Peyer's patch (tissue), 4 donors: ENCODE measurements around the gene SMAD1. TPM values are rescaled to one million over a fixed set of nuclear protein-coding genes. Genes with fewer than 3 reads are reported as not detected.
"Not testable (repeated sequence)": the region's sequence is repeated elsewhere in the genome, so short reads cannot be mapped to it uniquely, and the experiment has no call there.

ENCODE experiments used
- DNase-seq, 3 donors: peaks; one replicate each; pipeline ENCODE4 v3.0.0-alpha.2; 2017 to 2019
- H3K27ac ChIP-seq, 4 donors: fragments of 200-600 bp; sonication (generic); one replicate each; pipeline ENCODE4 v1.5.1; 2016 to 2019
- H3K27me3 ChIP-seq, 2 donors: fragments of 200-600 bp; sonication (generic); one replicate each; pipeline ENCODE4 v1.5.1; 2019
- H3K36me3 ChIP-seq, 3 donors: fragments of 200-600 bp; sonication (generic); one replicate each; pipeline ENCODE4 v1.5.1; 2016 to 2019
- H3K4me1 ChIP-seq, 4 donors: fragments of 200-600 bp; sonication (generic); one replicate each; pipeline ENCODE4 v1.5.1; 2016 to 2019
- H3K4me3 ChIP-seq, 4 donors: fragments of 200-600 bp; sonication (generic); 1 replicate in 3 of 4; 2 replicates in 1 of 4; pipeline ENCODE4 v1.5.1; 2016 to 2019; ENCODE audit warnings: mild to moderate bottlenecking in 1 of 4
- H3K9me3 ChIP-seq, 4 donors: fragments of 200-600 bp; sonication (generic); one replicate each; pipeline ENCODE4 v1.5.1; 2016 to 2019; ENCODE audit warnings: mild to moderate bottlenecking in 1 of 4
- POLR2A ChIP-seq, 2 donors: fragments of 450-650 bp; IDR thresholded peaks; one replicate each; pipeline ENCODE4 v1.5.1; 2017; ENCODE audit warnings: antibody characterized with exemption in 2 of 2, mild to moderate bottlenecking in 2 of 2, moderate library complexity in 2 of 2
- total RNA-seq, 4 donors: library from RNA; depleted of rRNA; stranded (reverse); fragments of >200 nt; gene quantifications; one replicate each; pipeline ENCODE4 v1.1.0, GENCODE V29; 2016
- TF ChIP-seq, protein P1 (sequence below), 6 experiments: fragments of 450-650 bp in 4 of 6; fragments of 200-600 bp in 2 of 6; sonication (generic) in 1 of 6; IDR thresholded peaks; one replicate each; pipeline ENCODE4 v1.5.1; 2017 to 2019; ENCODE audit warnings: antibody characterized with exemption in 6 of 6, mild to moderate bottlenecking in 3 of 6, moderate library complexity in 1 of 6

Gene SMAD1
- total RNA-seq, 4 donors from 2014 or later: 29.7 to 49.0 (median 43.4) TPM

DNA sequence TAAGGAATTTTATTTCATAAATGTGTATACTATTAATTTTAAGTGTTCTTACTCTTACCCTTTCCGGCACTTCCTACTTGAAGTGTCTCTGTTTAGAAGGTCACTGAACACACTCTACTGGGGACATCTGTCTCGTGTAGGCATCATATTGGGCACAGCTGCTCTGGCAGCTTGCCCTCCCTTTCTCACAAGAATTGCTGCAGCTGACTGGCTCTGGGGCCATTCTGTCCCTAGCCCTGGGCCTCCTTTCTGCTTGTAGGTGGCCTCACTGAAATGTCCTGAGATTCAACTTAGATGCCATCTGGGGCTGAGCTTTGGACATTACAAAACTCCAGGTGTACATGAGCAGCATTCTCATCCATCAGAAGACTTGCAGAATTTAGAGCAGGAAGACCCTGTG is 49.6 kb downstream of the SMAD1 start:
- TF ChIP-seq POLR2A (IDR thresholded peaks at IDR 0.05): no peak
- TF ChIP-seq, protein P1, sequence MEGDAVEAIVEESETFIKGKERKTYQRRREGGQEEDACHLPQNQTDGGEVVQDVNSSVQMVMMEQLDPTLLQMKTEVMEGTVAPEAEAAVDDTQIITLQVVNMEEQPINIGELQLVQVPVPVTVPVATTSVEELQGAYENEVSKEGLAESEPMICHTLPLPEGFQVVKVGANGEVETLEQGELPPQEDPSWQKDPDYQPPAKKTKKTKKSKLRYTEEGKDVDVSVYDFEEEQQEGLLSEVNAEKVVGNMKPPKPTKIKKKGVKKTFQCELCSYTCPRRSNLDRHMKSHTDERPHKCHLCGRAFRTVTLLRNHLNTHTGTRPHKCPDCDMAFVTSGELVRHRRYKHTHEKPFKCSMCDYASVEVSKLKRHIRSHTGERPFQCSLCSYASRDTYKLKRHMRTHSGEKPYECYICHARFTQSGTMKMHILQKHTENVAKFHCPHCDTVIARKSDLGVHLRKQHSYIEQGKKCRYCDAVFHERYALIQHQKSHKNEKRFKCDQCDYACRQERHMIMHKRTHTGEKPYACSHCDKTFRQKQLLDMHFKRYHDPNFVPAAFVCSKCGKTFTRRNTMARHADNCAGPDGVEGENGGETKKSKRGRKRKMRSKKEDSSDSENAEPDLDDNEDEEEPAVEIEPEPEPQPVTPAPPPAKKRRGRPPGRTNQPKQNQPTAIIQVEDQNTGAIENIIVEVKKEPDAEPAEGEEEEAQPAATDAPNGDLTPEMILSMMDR (IDR thresholded peaks at IDR 0.05): no peak
- Histone ChIP-seq H3K36me3 (no peaks in the 10 kb centered on the region), H3K27ac (no peak overlapping the region), H3K4me1 (peaks cover 0 to 13% (median 0%) of the 10 kb centered on the region in 4 donors), H3K27me3 (no peaks in the 10 kb centered on the region), H3K9me3 (no peaks in the 10 kb centered on the region), H3K4me3 (no peak overlapping the region)
- no peak for DNase-seq

DNA sequence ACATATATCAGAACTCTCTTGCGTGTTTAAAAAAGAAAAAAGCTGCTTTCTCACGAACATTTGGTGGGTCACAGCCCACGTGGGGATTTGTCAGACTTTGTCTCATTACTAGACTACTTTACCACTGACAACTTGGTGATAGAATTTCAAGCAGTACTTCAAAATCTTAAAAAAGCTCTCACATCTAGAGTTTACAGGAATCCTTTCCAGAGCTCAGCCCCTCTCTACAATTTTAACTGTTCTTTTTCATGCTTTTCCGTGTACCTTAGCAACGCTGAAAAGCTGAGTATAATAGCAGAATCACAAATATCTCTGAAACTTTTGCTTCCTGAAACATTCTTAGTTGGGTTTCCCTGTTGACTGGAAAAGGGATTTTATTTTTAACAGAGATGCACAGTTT is 50.2 kb downstream of the SMAD1 start:
- no peak for DNase-seq
- Histone ChIP-seq H3K4me3 (no peak overlapping the region), H3K4me1 (peaks cover 0 to 12% (median 0%) of the 10 kb centered on the region in 4 donors), H3K27me3 (no peaks in the 10 kb centered on the region), H3K36me3 (no peaks in the 10 kb centered on the region), H3K27ac (no peak overlapping the region), H3K9me3 (no peaks in the 10 kb centered on the region)
- TF ChIP-seq, protein P1 (IDR thresholded peaks at IDR 0.05): no peak
- no peak for TF ChIP-seq POLR2A (IDR thresholded peaks at IDR 0.05)

DNA sequence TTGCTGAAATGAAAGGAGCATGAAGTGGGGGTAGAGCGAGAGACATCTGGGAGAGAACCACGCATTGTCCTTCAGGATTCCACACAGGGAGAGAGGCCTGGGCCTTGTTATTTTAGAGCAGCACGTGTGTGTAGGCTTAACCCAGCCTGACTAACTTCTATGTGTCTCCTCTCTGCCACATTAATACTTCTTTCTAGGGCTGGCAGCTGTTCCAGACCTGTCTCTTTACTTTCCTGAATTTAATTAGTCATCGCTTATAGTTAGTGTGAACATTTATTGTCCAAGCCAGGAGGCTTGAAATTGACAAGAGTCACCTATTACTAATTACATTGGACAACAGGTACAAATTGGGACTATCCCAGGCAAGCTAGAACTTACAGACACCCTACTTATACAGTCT is 51.3 kb downstream of the SMAD1 start:
- no peak overlapping the region for H3K4me3 ChIP-seq
- H3K27me3 ChIP-seq: no peaks in the 10 kb centered on the region
- H3K4me1 ChIP-seq: peaks cover 0 to 12% (median 0%) of the 10 kb centered on the region in 4 donors
- H3K9me3 ChIP-seq: no peaks in the 10 kb centered on the region
- no peak for TF ChIP-seq POLR2A (IDR thresholded peaks at IDR 0.05)
- TF ChIP-seq, protein P1 (IDR thresholded peaks at IDR 0.05): no peak
- DNase-seq: no peak
- no peak overlapping the region for H3K27ac ChIP-seq
- no peaks in the 10 kb centered on the region for H3K36me3 ChIP-seq

DNA sequence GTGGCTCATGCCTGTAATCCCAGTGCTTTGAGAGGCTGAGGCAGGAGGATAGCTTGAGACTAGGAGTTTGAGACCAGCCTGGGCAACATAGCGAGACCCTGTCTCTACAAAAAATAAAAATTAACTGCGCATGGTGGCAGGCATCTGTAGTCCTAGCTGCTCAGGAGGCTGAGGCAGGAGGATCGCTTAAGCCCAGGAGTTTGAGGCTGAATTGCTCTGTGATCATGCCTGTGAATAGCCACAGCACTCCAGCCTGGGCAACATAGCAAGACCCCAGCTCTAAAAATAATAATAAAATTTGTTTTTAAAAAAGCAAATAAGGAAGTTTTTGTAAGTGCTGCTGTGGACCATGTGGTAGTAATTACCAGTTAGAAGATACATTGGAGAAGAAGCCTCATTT is 51.8 kb downstream of the SMAD1 start:
- not testable (repeated sequence) for H3K4me3 ChIP-seq, H3K9me3 ChIP-seq, H3K27ac ChIP-seq, H3K36me3 ChIP-seq, H3K27me3 ChIP-seq, DNase-seq
- H3K4me1 ChIP-seq: peaks cover 0 to 12% (median 0%) of the 10 kb centered on the region in 4 donors

DNA sequence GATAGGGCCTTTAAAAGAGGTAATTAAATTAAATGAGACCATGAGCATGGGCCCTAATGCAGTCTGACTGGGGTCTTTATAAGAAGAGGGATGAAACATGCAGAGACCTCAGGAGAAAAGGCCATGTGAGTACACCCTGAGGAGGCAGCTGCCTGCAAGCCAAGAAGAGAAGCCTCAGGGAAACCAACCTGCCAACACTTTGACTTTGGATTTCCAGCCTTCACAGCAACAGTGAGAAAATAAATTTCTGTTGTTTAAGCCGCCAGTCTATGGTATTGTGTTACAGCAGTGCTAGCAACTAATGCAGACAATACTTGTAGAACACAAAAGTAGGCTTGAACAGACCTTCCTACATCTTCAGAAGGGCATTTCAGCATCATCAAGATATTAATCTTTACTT is 52.3 kb downstream of the SMAD1 start:
- no peaks in the 10 kb centered on the region for H3K36me3 ChIP-seq
- H3K4me1 ChIP-seq: peaks cover 0 to 9% (median 0%) of the 10 kb centered on the region in 4 donors
- no peak for TF ChIP-seq POLR2A (IDR thresholded peaks at IDR 0.05)
- TF ChIP-seq, protein P1 (IDR thresholded peaks at IDR 0.05): no peak
- no peaks in the 10 kb centered on the region for H3K9me3 ChIP-seq
- no peak for DNase-seq
- H3K27me3 ChIP-seq: no peaks in the 10 kb centered on the region
- H3K4me3 ChIP-seq: no peak overlapping the region
- H3K27ac ChIP-seq: no peak overlapping the region

DNA sequence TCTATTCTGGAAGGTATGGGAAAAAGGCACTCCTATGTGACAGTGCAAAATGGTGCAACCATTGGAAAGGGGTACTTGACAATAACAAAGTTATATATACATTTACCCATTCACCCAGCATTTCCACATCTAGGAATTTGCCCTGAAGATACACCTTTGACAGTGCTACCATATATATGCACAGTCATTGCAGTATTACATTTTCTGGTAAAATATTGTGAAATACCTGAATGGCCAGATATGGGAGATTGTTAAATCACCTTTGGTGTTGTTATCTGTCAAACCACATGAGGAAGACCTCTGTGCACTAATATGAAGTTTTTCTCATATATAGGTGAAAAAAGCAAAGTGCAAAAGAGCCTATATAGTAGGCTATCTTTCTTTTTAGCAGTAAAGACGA is 53.5 kb downstream of the SMAD1 start:
- Histone ChIP-seq H3K4me1 (peaks cover 0 to under 1% (median 0%) of the 10 kb centered on the region in 4 donors), H3K9me3 (no peaks in the 10 kb centered on the region), H3K36me3 (no peaks in the 10 kb centered on the region), H3K4me3 (no peak overlapping the region), H3K27me3 (no peaks in the 10 kb centered on the region), H3K27ac (no peak overlapping the region)
- no peak for DNase-seq
- no peak for TF ChIP-seq POLR2A (IDR thresholded peaks at IDR 0.05)
- TF ChIP-seq, protein P1 (IDR thresholded peaks at IDR 0.05): no peak
